BE2C (cell line): ENCODE results near the gene MUSTN1.

Experiments used
- DNase-seq: peaks from one replicate; pipeline ENCODE4 v3.0.0-alpha.2; 2020
- H3K27me3 ChIP-seq: fragments of 250-450 bp; sonication (Bioruptor Pico); 2 replicates; pipeline ENCODE4 v1.5.1; 2020; ENCODE audit warnings: mild to moderate bottlenecking
- H3K36me3 ChIP-seq: fragments of 250-450 bp; sonication (Bioruptor Pico); 2 replicates; pipeline ENCODE4 v1.5.1; 2020; ENCODE audit warnings: mild to moderate bottlenecking
- H3K4me1 ChIP-seq: fragments of 250-450 bp; sonication (Bioruptor Pico); 2 replicates; pipeline ENCODE4 v1.5.1; 2020
- H3K4me3 ChIP-seq: 2 replicates; pipeline ENCODE4 v1.5.1; 2011; ENCODE audit warnings: low read depth, low read length
- H3K9me3 ChIP-seq: fragments of 250-450 bp; sonication (Bioruptor Pico); 2 replicates; pipeline ENCODE4 v1.5.1; 2020
- TF ChIP-seq, protein P1 (sequence below): IDR thresholded peaks from 2 replicates; pipeline ENCODE4 v1.5.1; 2012; ENCODE audit warnings: mild to moderate bottlenecking, low read depth, low read length

MUSTN1 gene

DNA sequence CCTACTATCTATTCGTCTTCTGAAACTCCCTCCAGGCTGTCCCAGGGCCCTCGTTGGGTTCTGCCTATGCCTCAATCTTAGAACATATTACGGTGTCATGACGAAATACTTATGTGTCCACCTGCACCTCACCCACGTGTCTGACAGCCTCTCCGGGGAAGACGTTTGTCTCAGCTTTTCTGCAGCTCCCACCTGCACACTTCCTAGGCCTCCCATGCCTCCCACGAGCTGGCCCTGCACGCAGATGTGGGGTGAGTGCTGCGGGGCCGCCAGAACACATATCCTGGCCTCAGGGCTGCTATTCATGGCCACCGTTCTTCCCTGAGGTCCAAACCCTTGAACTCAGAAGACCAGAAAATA lies 7.1 kb upstream of the MUSTN1 start:
- DNase-seq: no peak
- Histone ChIP-seq H3K4me1 (no peaks in the 10 kb centered on the region), H3K9me3 (no peaks in the 10 kb centered on the region), H3K27me3 (no peaks in the 10 kb centered on the region), H3K36me3 (no peaks in the 10 kb centered on the region), H3K4me3 (no peak overlapping the region)
- TF ChIP-seq, protein P1, sequence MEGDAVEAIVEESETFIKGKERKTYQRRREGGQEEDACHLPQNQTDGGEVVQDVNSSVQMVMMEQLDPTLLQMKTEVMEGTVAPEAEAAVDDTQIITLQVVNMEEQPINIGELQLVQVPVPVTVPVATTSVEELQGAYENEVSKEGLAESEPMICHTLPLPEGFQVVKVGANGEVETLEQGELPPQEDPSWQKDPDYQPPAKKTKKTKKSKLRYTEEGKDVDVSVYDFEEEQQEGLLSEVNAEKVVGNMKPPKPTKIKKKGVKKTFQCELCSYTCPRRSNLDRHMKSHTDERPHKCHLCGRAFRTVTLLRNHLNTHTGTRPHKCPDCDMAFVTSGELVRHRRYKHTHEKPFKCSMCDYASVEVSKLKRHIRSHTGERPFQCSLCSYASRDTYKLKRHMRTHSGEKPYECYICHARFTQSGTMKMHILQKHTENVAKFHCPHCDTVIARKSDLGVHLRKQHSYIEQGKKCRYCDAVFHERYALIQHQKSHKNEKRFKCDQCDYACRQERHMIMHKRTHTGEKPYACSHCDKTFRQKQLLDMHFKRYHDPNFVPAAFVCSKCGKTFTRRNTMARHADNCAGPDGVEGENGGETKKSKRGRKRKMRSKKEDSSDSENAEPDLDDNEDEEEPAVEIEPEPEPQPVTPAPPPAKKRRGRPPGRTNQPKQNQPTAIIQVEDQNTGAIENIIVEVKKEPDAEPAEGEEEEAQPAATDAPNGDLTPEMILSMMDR: no peak

DNA sequence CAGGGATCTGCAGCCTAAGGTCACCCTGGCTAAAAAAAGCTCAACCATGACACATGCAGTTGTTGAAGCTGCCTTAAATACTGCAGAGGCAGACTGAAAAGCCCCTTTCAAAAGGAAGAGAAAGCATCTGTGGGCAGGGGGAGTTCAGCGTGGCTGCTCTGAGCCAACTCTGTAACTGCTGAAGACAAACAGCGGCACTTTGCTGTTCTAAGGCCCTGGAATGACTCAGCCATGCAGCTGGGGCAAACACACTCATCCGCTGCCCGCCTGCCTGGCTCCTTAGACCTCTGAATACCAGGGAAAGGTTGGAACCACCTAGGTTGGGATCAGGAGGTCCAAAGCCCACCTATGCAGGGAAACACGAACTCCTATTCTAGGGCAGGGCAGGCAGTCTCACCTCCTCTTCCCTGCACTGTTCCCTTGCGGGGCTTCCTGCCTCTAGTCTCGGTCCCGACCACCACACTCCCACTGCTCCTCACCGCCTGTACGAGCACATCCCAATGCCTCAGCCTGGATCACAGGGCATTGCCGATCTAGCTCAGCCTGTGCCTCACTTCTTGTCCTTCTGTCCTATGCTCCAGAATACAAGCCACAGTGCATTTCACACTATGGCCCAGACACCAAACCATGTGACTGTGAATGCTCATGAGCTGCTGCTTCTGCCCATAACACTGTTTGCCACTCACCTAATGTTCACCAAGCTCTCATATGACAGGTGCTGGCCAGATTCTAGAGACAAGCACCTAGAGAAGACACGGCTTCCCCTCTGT lies 6.6 kb upstream of the MUSTN1 start:
- H3K36me3 ChIP-seq: no peaks in the 10 kb centered on the region
- no peak for DNase-seq
- no peaks in the 10 kb centered on the region for H3K27me3 ChIP-seq
- H3K9me3 ChIP-seq: no peaks in the 10 kb centered on the region
- H3K4me3 ChIP-seq: no peak overlapping the region
- no peaks in the 10 kb centered on the region for H3K4me1 ChIP-seq
- TF ChIP-seq, protein P1: no peak

DNA sequence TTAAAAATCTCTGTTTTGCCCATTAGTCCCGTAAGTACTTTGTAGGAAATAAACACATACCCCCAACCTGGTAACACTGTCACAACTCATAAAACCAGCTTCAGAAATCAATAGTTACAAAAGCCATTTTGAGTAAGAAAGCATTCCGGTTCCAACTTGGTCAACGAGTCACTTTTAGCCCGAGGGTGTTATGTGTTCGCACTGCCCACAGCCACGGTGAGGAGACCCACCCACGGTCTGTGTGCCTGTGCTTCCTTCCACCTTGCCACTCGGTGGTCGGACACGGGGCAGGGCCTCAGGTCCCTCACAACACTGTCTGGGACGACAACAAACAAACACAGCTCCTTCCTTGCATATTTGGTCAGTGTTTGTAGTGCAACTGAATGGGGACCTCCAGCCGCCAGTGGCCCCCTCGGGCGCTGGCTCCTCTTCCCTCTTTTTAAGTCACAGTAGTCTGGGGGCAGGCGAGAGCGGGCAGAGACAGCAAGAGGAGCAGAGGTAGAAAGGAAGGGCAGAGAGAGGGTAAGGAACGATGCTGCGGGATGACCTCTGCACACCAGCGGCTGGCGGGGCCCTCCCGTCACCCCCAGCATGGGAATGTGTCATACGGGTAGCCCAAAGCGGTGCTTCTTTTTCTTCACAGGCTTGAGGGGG lies 5.2 kb upstream of the MUSTN1 start:
- Histone ChIP-seq H3K4me3 (no peak overlapping the region), H3K27me3 (no peaks in the 10 kb centered on the region), H3K9me3 (no peaks in the 10 kb centered on the region), H3K4me1 (no peaks in the 10 kb centered on the region), H3K36me3 (no peaks in the 10 kb centered on the region)
- TF ChIP-seq, protein P1: no peak
- DNase-seq: no peak

DNA sequence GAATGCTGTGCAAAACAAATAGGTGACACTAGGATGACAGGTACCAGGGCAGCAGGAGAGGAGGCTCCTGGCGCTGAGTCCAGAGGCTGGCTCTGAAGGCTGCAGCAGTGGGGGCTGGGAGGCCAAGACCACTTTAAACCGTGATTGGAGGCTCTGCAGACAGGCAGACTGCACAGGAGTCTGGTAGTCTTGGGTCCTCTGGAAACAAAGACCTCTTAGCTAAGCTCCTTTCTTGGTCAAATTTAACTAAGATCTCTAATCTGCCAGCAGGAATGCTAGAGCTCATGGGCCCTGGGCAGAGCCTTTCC lies 4.4 kb upstream of the MUSTN1 start:
- TF ChIP-seq, protein P1: no peak
- Histone ChIP-seq H3K9me3 (no peaks in the 10 kb centered on the region), H3K27me3 (no peaks in the 10 kb centered on the region), H3K4me3 (no peak overlapping the region), H3K36me3 (no peaks in the 10 kb centered on the region), H3K4me1 (no peaks in the 10 kb centered on the region)
- no peak for DNase-seq

DNA sequence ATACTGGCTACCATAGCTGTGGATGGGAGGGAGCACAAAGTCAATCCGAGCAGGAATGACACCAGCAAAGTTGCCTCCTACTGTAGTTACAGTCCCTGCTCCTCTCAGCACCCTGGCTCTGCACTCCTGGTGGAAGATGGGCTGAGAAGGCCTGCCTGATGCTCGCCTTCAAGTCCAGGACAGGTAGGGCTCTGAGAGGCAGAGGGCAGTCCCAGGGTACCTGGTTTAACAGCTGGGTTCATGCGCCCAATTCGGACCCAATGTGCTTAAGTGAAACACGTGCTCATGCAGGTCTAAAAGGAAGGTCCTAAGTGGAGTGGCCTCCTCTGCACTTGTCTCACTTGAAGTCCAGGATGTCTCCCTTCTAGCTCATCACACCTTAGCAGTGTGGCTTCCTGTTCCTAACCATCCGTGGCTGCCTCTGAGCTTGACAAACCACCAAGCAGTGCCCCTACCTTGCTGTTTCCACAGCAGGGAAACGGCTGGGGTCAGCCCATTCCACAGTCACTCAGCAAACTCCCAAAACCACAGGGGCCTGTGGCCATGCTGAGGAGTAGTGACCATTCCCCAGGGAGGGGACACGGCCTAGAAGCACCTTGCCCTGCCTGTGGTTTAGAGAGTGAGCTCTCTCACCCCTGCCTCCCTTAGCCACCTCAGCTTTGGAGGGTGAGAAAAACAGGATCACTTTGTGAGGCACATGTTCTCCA lies 3.9 kb upstream of the MUSTN1 start:
- Histone ChIP-seq H3K4me1 (no peaks in the 10 kb centered on the region), H3K4me3 (no peak overlapping the region), H3K36me3 (no peaks in the 10 kb centered on the region), H3K9me3 (no peaks in the 10 kb centered on the region), H3K27me3 (no peaks in the 10 kb centered on the region)
- DNase-seq: no peak
- TF ChIP-seq, protein P1: no peak

DNA sequence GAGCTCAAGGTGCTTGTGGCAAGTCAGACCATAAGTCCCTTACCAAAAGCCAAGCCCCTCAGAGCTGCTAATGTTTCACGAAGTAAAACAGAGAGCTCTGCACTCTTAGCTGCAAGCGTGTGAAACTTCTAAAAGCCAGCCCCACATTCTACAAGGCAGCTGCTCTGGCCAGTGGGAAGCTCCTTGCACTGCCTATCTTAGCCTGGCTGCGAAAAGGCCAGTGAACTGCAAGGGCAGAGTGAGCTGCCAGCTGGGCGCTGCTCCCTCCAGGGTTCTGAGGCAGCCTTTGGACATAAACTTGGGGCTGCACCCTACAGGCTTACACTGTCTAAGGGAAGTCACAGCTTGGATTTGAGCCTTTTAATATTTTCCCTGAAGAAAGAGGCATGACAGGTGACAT lies 2.2 kb upstream of the MUSTN1 start:
- Histone ChIP-seq H3K9me3 (no peaks in the 10 kb centered on the region), H3K36me3 (no peaks in the 10 kb centered on the region), H3K27me3 (no peaks in the 10 kb centered on the region), H3K4me3 (no peak overlapping the region), H3K4me1 (peaks cover 3% of the 10 kb centered on the region)
- TF ChIP-seq, protein P1: no peak
- DNase-seq: no peak
